Amygdala (tissue), 56 donors: ENCODE measurements around the gene CBL.
A peak's percentile ranks its signal among the peaks of the same experiment; 100 is the strongest.

Experiments used
- DNase-seq, 56 donors: peaks; one replicate each; lab custom pipeline; 2025; lab: John Stamatoyannopoulos, UW

CBL gene

DNA sequence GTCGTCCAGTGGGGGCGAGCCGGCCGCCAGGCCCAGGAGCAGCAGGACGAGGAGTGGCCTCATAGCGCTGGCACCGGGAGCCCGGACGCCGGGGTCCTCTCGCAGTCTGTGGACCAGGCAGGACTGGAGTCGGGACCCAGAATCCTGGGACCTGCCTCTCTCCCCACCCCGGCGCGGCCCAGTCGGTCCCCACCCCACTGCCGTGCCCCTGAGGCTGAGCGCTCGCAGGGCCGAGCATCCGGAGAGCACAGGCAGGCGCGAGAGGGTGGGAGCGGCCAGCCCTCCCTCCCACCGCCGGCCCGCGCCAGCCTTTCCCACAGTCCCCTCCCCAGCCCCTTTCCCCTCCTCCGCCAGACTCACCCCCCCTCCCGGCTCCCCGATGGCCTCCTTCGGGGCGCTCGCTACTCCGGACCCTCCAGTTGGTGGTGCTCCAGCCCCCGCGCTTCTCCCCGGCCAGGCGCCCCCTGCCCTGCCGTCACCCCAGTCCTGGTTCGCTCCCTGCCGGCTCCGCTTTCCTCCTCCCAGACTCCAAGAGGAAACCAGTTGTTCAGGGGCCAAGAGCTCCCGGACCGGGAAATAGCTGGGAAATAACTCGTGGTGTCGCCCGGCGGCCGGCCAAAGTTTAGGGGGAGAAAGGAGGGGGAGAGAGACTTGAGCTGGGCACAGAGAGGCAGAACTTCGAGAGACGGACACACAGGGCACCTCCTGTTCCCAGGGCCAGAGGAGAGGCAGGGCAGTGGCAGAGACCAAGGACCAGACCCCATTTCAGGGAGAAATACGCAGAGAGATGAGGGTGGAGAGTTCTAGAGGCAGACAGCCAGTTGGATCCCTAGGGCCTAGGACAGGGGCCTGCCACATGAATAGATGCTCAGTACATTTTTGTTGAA, 134.4 kb downstream of the CBL start, which contains the start of gene C1QTNF5:
Gene C1QTNF5 (minus strand): TSS at position 549 of the 887 bp plus-strand sequence. CDS start 486 bp downstream, at position 63.
- peak in 38 of 56 donors; percentile 43 to 79 (median 66) for DNase-seq

DNA sequence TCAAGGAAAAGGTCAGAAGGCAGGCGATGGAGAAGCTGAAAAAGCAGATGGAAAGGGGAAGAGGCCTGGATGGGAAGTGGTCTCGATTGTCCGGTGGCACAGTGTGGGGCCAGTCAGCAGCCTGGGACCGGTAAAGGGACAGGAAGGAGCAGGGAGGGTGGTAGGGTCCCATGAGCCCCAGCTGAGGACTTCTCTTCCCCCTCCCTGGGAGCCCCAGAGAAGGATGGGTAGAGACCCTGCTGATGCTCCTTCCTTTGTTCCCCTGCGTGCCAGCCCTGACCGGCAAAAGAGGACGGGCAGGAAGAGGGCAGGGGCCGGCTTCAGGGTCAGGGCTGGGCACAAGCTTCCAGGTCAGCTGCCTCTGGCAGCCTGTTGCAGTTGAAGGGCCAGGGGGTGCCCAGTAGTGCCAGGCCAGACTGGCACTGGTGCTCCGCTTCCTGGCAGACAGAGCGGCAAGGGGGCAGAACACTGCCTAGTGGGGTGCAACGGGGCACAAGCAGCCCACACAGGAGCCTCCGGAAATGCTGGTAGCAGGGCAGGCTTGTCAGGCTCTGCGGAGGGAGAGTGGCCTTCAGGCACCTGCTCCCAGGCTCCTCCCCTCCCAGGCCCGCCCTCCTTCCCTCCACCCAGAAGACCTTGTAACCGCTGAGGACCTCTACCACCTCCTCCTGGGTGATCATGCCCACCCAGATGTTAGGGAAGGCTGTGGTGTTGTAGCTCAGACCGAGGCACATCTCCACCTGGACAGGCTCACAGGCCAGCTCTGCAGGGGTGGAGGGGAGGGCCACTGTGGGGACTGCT, 135.3 kb downstream of the CBL start:
- DNase-seq = peak in 4 of 56 donors; percentile 39 to 53 (median 50)

DNA sequence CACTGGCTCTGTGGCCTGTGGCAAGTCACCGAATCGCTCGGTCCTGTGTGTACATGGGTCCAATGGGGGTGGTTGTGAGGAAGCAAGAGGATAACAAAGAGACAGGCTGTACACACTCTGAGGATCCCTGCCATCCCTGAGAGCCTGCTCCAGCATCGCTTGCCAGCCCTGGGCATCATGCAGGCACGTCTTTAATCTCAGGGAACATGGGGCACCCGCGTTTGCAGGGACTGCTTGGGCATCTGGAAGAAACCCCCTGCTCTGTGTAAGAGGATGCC, 135.8 kb downstream of the CBL start:
- DNase-seq = no peak

DNA sequence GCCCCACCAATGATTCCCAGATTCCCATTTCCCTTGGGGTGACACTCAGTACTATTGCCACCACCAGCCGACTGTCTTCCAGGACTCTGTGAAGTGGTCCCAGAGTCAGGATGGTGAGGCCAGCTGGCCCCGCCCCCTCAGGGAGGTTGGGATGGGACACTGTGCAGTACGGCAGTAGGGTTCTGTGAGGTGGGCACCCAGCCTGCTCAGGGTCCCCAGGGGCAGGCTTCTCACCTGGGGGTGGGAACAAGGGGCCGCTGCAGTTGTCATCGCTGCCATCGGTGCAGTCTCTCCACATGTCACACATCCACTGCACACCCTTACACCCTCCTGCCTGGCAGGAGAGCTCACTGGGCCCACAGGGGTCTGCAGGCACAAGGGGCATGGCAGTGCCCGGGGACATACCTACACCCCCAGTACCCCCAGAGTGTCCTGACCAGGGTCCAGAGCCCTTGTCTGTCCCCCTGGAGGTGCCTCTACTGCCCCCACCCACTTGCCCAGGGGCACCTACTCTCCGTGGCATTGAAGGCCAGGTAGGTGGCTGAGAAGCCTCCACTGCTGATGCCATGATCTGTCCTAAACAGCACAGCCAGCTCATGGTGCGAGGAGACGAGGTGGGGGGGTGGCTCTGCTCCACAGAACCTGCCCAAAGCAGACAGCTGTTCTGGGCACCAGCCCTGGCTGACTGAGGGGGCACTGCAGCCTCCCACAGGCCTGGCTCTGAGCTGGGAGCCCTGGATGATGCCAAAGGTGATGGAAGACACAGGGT, 136.4 kb downstream of the CBL start:
- DNase-seq = no peak

DNA sequence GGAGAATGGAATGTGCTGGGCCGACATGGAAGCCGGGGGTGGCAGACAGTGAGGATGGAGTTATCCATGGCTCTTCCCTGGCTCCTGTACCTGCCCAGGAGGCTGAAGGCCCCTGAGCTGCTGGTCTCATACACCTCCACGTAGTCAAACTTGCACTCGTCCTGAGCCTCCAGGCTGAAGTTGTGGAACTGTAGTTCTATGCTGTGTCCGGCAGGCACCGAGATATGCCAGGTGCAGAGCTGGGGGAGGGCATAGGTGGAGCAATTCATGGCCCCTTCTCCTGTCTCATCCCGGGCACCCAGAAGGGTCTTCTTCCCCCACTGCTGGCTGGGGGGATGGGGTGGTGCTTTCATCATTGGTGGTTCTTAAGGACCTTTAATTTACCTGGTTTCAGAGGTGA, 137.6 kb downstream of the CBL start:
- no peak for DNase-seq

DNA sequence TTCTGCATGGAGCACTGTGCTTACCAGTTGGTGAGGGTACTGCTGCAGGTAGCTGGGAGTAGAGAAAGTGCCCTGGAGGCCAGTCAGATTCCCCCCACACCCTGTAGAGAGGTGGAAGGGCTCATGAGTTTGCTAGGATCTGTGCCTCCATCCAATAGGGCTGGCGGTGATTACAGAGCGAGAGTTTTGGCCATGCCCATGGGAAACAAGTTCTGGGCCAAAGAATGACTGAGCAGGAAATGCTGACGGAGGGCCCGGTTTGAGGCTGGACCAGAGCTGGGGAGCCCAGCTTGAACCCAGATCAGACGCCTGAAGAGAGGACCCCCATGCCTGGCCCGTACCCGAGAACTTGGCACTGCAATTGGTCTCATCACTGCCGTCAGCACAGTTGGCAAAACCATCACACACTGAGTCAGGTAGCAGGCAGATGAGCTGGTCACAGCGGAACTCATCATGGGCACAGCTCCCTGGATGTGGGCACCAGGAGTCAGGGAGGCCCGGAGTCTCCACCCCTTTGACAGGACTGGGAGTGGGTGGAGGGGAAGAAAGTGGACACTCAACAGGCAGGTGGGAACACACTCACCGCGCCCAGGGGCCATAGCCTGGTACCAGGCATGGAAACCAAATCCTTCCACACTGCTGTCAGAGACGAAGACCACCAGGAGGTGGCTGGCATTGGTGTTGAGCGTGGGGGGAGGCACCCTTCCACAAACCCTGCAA, 138.3 kb downstream of the CBL start:
- no peak for DNase-seq

DNA sequence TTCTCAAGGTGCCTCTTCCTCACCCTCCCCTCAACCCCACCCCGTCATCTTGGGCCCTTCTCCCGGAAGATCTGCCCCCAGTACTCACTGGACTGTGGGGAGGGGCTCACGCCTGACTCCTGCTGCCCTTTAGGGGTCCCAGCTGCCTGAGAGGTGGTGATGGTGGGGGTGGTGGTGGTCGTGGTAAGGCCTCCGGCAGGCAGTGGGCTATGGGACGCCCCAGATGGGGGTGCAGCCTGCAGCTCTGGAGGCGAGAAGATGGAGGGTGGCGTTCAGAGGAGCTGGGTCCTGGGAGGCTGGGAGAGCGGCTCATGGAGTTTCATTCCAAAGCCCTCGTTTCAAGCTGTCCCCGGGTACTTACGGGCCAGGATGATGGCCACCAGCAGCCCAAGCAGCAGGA, 139.5 kb downstream of the CBL start:
- no peak for DNase-seq

DNA sequence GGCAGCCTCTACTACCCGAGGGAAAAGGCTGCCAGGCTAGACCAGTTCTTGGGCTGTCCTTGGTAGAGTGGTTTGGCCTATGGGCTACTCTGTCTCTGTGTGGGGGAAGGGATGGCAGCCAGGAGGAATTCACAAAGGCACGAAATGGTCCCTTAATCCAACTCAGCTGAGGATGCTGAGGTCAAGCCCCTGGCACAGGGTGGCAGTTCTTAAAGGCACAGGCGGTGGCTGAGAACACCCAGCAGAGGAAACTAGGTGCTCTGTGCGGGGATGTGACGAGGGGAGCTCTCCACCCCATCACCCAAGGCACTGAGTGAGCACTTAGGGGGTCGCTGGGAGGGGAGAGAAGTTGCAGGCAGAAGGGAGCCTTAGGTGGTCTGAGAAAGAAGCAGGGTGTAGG, 140.5 kb downstream of the CBL start, which contains the start of gene MFRP:
Gene MFRP (minus strand): TSS at position 101 of the 400 bp plus-strand sequence. CDS start 192 bp downstream, outside the sequence.
- DNase-seq = no peak

DNA sequence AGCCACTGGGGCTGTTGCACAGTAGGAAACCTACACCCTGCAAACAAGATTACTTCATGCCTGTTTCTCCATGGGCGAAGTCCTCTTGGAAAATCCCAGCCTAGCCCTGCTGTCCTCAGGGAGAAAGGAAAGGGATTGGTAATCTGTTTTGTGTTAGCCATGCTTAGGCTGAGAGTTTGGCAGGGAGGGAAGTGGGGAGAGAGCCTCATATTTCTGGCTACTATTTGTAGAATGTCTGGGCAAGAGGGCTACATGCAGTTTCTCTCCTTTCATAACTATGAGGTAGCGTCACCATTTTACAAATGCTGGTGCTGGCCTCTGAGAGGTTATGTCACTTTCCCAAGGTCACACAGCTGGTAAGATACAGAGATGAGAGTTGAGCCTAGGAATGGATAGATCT, 141.1 kb downstream of the CBL start:
- DNase-seq = no peak

DNA sequence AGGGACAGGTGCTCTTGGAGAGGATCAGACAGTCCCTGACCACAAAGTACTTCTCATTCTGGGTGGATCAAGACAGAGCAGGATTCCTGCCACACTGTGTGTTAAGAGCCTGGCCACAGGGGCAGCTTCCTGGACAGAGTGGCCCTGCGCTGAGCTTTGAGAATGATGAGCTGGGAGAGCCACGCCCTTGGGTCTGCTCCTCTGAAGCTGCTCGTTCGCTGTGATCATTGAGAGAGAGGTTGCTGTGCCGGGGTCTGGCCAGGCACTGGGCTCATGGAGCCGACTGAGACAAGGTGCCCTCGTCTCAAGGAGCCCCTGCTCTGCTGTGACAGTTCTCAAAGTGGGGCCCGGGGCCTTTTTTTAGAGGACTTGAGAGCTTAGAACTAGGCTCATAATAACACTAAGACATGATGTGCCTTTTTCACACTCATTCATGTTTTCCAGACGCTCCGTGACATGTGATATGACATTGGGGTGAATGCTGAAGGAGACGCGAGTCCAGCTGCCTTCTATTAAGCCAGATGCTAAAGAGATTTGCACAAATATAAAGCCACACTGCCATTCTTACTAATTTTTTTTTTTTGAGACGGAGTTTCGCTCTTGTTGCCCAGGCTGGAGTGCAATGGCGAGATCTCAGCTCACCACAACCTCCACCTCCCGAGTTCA, 141.9 kb downstream of the CBL start:
- DNase-seq = no peak

DNA sequence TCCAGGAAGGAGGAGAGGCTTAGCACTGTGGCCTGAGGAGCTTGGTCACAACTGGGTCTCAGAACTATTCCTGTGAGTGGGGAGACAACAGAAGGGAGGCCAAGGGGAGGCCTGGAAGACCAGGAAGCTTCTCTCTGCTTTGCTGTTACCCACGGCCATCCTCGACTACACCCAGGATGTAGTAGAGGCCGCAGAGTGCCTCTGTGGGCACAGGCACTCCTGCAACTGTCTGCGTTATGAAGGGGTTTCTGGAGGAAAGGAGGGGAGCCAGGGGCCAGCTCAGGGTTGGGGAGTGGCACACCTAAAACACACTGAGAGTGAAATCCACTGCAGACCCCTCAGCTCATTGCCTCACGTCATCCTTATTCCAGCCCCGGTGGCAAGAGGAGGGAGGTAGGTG, 144.2 kb downstream of the CBL start:
- no peak for DNase-seq

DNA sequence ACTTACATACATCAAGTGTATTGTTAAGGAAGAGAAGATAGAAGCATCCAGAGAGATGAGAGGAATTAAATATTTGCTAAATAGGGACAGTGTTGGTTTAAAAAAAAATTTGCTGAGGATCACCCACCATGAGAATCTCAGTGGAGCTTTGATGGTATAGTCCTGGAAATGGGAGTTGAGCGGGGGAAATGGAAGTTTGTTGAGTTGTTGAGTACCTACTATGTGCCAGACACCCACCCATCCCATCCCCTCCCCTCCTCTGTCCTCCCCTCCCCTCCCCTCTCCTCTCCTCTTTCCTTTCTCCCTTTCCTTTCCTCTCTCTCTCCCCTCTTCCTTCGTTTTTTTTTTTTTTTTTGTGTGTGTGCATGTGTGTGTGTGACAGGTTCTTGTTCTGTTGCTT, 145.1 kb downstream of the CBL start:
- DNase-seq = no peak

DNA sequence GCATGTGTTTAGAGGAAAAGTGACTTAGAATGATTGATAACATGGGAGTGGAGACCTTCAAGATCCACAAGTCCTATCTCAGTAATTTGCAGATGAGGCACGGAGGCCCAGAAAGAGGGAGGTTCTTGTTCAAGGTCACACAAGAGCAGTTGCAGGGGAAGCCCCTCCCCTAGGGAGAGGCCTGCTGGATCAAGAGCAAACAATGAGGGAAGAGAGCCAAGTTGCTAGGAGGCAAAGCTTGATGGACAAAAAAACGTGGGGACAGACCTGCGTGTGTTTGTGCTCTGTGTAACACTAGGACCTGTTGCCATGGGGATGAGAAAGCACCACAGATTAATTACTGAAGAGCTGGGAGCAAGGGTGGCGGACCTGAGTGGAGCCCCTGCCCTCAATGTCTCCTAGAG, 146.7 kb downstream of the CBL start:
- peak in 5 of 56 donors; percentile 27 to 67 (median 51) for DNase-seq

DNA sequence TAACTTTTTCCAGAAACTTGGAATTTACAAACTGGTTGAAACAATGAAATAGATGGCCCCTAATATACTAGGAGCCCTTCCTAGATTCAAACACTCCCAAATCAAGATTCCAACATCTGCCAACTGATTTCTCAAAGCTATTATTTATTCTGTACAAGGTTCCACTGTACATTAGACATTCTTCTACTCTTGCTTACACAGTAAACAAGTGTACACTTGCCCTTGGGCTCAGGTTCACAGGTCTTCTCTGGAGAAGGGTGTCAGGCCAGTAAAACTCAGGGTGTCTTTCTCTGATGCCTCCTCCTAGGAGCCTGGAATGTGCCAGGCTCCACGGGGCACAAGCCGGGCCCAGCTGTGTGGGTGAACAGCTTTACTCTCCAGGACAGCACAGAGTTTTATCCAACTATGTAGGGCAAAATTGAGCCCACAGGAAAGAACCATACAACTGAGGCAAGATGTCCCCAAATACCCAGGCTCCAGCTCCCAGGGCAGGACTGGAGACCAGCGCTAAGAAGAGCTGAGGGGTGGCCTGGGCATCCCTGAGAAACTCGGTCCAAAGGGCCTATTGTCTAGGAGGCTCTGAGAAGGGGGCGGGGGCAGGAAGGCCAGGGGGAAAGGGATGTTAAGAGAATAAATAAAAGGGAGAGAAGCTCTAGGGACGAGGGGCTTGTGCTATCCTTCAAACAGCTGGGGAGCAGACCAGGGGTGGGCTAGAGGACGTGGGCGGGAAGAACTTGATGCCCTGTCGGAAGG, 149.1 kb downstream of the CBL start:
- DNase-seq = no peak

DNA sequence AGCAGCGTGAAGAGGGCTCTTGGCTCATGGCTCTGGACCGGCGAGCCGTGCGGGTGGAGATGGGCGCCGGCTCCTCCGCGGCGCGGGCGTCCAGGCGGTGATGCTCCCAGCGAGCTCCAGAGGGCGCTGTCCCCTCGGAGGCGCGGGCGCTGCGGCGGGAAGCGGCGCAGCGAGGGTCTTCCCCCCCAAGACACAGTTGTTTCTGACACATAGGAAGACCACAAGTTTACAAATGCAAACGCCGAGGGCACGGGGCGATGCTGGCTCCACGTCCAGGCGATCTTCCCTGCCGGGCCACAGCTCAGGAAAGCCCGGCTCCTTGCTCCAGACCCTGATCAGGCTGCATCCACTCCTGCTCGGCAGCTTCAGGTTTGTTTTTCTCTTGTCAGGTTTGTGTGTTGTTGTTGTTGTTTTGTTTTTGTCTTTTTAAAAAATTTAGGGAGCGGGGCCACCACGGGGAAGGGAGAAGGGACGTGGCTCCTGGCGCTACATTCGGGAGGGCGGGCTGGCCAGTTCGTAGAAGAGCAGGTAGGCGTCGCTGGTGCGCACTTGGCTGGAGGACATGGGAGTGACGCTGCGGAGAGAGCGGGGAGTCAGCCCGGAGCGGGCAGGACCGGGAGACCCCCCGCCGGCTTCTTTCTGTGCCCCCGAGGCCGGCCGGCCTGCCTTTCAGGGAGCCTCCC, 150.4 kb downstream of the CBL start:
- DNase-seq = peak in 36 of 56 donors; percentile 33 to 78 (median 61)

DNA sequence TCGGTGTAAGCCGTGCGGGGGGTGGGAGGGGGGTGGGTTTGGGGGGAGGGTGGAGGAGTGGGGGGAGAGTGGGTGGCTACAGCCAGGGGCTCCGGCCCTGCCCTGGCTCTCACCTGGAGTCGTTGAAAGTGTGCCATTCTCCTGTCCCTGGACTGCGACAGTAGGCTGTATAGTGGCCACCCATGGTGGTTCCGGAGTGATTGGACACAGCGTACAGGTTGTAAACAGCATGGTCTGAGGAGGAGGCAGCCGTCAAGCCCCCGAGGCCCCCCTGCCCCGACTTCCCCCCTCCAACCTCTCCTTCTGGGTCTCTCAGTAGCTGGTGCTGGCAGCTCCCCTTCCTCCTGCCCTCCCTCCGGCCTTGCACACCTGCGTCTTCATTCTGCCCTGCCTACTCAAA, 150.9 kb downstream of the CBL start:
- no peak for DNase-seq
